ENCODE data around the gene RIOX2.

Gene RIOX2

GRCh38 chr3:97988784-97989568 lies 16.7 kb upstream of the RIOX2 start:
- DNase-seq = no peak

- no peak for DNase-seq
Observed at GRCh38 chr3:97987306-97987705, 15.1 kb upstream of the RIOX2 start.

GRCh38 chr3:97983933-97984491 lies 11.8 kb upstream of the RIOX2 start:
- no peak for DNase-seq

- DNase-seq = no peak
Observed at GRCh38 chr3:97981886-97982285, 9.7 kb upstream of the RIOX2 start.

GRCh38 chr3:97979610-97980009 lies 7.4 kb upstream of the RIOX2 start:
- DNase-seq = no peak

- DNase-seq = no peak
Observed at GRCh38 chr3:97975466-97975865, 3.2 kb upstream of the RIOX2 start.

GRCh38 chr3:97974996-97975395 lies 2.8 kb upstream of the RIOX2 start:
- no peak for DNase-seq

GRCh38 chr3:97972976-97973375 lies 745 bp upstream of the RIOX2 start:
- DNase-seq = no peak

GRCh38 chr3:97970956-97971620 lies 1.1 kb downstream of the RIOX2 start:
- DNase-seq = no peak

GRCh38 chr3:97970156-97970555 lies 2.1 kb downstream of the RIOX2 start:
- DNase-seq = no peak

- no peak for DNase-seq
Observed at GRCh38 chr3:97969541-97969940, 2.7 kb downstream of the RIOX2 start.

GRCh38 chr3:97968376-97968775 lies 3.9 kb downstream of the RIOX2 start:
- DNase-seq = no peak

- DNase-seq = no peak
Observed at GRCh38 chr3:97967966-97968365, 4.3 kb downstream of the RIOX2 start.

GRCh38 chr3:97960993-97961766 lies 11.1 kb downstream of the RIOX2 start:
- no peak for DNase-seq

- DNase-seq = no peak
Observed at GRCh38 chr3:97960551-97960950, 11.7 kb downstream of the RIOX2 start.

GRCh38 chr3:97959872-97960271 lies 12.4 kb downstream of the RIOX2 start:
- DNase-seq = no peak

GRCh38 chr3:97958796-97959195 lies 13.4 kb downstream of the RIOX2 start:
- DNase-seq = no peak

- DNase-seq = no peak
Observed at GRCh38 chr3:97958396-97958795, 13.8 kb downstream of the RIOX2 start.

- no peak for DNase-seq
Observed at GRCh38 chr3:97957617-97958311, 14.5 kb downstream of the RIOX2 start.

- DNase-seq = no peak
Observed at GRCh38 chr3:97956051-97956450, 16.2 kb downstream of the RIOX2 start.

- DNase-seq = no peak
Observed at GRCh38 chr3:97954228-97954827, 17.9 kb downstream of the RIOX2 start.

- no peak for DNase-seq
Observed at GRCh38 chr3:97952872-97953271, 19.4 kb downstream of the RIOX2 start.
